HG02759 (cell line): ENCODE data around the gene TMEM178B.

ENCODE experiments used
- ATAC-seq: cut with Tn5 transposase; IDR thresholded peaks from one replicate; pipeline ENCODE4 v1.9.1; 2021; ENCODE audit warnings: mild to moderate bottlenecking, moderate library complexity; ENCODE audit not compliant: unreplicated experiment

The TMEM178B gene

DNA sequence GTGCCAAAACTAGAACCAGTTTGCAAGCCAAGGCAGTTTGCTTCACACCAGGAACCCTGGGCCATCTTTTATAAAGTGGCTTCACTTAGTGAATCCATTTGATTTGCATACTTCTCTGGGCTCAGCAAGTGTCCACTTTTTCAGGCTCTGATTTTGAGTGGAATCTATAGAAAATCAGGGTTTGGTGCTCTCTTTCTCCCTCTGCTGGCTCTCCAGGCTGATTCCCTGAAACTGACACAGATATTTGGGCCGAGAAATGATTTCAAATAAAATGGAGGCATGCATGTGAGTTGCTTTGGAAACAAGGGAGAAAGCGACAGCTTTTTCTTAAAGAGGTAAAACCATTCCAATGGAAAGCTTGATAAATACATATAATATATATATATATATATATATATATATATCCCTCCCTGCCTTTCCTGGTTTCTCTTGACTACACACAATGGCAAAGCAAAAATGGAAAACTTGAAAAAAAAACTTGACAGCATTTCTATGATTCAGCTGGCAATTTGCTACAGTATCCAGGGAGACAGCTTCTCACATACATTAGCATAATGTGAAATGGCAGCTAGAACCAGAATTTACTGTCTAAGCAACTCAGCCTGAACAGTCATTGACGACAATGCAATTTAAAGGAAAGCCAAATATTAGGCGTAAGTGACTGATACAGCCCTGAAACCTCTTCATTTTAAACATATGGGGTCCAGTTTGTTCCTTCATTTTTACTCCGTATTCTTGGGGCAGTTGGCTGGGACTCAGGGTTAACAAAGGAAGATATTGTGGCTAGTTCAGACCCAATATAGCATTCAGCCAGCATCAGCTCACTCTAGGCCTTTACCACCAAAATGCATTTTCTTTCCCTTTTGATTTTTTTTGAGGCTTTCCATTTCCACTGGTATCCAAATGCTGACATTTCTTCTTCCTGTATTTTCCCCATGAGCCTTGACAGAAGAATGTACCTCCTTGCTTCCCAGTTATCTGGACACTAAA lies 188.5 kb downstream of the TMEM178B start:
- ATAC-seq, result no peak

DNA sequence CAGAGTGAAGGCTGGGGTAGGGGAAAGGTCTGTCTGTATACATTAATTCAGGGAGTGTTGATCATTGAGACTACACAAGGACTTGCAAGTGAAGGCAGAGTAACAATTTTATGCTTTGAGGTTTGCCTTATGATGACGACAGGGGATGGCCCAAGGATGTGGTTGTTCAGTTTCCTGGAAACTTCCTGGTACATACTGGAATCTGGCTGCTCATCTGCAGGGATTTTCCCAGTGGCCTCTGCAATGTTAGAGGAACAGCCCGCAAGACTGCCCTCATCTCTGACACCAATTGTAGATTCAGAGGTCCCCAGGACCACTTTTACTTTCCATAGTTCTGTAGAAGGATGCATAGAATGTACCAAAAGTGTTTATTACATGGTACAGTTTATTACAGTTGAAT lies 189.6 kb downstream of the TMEM178B start:
- no peak for ATAC-seq

DNA sequence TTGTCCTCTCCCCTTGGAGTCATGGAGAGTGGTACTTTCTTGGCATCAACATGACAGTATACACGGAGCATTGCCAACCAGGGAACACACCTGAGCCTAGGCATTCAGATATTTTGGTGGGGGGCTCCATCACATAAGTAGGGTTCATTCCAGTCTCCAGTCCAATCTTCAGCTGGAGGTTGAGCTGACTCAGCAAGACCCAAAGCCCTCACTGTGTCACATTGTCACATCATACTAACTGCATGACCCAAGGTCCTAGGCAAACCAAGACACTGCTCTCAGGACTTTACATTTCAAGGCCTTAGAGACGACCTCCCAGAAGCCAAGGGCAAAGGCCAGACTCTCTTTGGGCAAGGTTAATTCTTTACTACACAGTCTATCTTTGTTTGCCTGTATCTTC lies 190.1 kb downstream of the TMEM178B start:
- ATAC-seq, result no peak

DNA sequence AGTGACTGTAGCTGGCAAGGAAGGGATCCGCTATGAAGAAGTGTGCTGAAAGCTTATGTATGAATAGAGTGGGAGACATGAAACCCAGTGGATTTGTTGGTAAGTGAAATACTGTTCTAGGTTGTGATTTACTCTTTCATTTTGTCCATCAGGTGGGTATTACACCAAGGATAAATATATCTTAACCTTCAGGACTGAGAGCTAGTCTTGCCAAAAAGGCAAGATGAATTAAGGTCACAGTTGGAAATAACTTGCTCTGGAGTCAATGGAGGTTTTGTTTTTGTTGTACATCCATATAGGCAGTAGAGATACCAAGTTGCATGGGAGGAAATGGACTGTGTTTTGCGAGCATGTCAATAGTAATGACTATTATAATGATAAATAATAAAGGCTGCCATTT lies 190.6 kb downstream of the TMEM178B start:
- ATAC-seq, result no peak

DNA sequence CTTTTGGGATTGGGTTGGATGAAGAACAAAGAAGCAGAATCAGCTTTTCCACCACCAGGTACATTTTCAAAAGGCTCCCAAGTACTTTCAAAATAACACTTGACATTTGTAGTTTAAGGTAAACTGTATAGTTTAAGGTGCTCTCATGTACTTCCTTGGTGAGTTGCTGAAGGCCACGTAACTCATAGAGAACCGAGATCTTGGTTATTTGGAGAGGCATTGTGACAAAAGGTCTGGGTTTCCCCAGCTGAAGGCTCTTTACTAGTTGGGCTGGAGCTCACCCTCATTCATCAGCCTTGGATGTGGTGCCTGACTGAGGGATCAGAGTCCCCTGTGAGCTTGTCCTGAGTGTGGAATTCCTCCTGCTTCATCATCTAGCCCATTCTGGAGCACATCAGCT lies 191.8 kb downstream of the TMEM178B start:
- ATAC-seq, result no peak

DNA sequence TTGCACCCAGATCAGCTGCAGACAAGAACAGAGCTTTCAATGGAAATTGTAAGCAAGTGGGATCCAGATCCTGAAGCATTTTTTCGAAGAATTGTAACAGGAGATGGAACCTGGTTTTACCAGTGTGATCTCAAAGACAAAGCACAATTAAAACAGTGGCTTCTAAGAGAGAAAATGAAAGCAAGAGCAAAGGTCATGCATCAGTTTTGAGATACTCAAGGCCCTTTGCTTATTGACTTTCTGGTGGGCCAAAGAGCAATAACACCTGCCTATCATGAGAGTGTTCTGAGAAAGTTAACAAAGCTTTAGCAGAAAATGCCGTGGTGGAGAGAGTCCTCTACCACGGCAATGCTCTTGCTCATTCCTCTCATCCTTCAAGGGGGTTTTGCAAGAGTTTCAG lies 194.8 kb downstream of the TMEM178B start:
- ATAC-seq, result no peak

DNA sequence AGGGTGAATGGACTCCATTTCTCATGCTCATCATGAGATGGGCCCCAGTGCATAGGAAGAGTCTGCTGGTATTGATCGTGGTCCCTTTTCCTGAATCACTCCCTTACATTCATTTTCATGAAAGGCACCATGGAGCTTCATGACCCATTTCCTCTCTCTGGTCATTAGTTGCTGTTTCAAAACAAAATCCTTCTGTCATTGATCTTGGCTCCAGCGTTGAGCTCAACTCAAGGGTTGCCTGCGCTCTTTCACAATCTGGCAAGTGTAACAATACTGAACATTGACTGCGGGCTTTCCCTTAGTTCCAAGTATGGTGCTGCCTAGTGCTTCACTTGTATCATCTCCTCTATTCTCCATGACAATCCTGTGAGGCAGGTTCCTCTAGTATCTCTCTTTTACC lies 197.6 kb downstream of the TMEM178B start:
- ATAC-seq, result no peak

DNA sequence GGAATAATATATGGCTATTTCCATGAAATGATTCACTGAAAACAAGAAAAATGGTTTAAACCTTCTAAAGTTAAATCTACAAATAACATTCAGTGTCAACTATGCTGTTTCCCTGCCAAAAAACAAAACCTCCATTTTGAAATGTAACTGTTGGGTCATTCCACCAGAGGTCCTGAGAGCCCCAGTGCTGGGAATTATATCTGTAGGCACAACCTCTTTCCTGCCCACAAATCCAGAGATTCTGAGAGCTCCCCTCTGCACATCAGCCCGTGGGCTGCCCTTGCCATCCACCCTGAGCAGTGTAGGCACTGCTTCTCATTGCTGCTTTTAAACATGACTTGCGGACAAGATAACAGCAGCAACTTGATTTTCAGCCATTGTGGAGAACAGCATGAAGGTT lies 198.6 kb downstream of the TMEM178B start:
- ATAC-seq, result no peak

DNA sequence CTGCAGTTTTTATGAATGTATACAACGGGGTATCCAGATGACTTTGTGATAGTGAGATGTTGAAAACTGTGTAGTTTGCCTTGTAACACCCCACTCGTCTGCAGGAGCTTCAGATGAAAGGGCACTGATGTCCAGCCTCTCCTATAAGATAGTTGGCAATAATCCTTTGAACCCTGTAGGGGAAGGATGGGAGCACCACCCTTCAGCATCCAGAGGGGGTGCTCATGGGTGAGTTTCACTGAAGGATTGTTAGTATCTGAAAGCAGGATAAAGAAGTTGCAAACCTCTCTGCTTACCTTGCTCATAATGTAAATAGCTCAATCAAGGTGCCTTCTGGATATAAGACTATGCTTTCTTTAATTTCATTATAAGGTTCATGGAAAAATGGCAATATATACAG lies 201.5 kb downstream of the TMEM178B start:
- ATAC-seq, result no peak

DNA sequence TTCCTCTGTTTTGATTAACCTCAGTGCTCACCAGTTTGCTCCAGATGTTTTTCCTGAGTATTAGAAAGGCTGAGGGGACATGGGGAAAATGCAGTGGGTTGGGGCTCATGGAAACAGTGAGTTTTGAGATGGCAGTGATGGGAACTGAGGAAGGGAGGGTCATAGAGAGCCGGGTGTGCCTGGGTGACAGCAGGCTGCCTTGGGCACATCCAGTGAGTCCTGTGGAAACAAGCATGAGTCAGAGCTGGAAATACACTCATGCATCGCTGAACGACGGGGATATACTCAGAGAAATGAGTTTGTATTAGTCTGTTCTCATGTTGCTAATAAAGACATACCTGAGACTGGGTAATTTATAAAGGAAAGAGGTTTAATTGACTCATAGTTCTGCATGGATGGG lies 202.2 kb downstream of the TMEM178B start:
- no peak for ATAC-seq

DNA sequence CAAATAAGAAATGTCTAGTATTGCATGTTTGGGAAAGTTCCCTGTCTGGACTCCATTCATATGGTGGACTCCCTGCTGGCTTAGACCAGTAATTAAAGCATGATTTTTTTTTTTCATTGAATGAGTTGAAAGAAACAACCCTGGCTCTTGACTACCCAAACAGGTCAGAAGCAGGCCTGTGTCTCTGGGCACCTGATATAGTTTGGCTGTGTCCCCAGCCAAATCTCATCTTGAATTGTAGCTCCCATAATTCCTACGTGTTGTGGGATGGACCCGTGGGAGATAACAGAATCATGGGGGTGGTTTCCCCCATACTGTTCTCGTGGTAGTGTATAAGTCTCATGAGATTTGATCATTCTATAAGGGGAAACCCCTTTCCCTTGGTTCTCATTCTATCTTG lies 206.2 kb downstream of the TMEM178B start:
- ATAC-seq, result no peak

DNA sequence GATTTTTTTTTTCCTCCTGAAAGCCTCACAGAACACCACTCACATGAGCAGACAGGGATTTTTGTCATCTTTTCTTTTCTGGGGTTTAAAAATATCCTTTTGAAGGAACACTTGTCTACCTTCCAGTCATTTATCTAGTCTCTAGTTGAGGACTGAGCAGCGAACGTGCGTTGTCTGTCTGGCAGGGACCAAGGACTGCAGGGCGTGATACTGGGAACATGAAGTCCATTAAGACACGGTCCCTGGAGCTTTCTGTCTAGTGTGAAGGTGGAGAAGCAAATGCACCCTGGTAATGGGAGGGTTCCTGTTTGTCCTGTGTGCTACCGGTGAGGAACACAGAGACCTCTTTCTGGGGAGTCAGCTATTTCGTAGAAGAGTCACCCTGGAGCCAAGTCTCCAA lies 207.4 kb downstream of the TMEM178B start:
- no peak for ATAC-seq

DNA sequence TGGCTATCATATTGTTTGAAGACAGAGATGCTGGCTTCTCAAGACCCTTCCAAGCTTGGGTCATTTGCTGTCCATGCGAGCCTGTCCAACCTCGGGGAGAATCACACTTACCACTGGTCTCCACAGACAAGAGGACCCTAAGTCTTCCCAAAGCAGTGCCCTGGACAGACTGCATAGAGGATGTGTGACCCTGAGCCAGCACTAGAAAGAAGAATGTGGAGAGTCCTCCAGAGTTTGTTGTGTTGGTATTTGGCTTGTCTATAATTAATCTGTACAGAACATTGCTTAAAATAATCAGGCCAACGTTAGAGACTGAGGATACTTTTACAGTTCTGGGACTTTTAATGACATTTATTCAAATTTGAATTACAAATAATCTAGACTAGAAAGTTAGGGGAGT lies 212.7 kb downstream of the TMEM178B start:
- ATAC-seq, result no peak

DNA sequence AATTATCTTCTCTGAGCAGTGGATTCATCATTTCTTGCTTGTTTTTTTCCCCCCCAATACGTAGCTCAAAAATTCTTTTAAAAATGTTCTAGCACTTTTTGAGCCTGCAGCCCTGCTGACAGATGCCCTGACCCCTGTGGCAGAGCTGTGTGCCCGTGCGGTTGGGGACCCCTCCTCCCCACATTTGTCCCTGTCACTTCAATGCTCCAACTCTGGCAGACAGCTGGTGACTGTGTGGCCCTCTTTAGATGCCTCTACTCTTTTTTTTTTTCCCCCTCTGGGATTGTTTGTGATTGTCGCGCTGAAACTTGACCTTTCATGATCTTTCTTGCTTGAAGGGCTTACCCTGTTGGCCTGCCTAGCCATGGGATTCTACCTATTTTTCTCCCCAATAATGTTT lies 214.1 kb downstream of the TMEM178B start:
- ATAC-seq, result no peak

DNA sequence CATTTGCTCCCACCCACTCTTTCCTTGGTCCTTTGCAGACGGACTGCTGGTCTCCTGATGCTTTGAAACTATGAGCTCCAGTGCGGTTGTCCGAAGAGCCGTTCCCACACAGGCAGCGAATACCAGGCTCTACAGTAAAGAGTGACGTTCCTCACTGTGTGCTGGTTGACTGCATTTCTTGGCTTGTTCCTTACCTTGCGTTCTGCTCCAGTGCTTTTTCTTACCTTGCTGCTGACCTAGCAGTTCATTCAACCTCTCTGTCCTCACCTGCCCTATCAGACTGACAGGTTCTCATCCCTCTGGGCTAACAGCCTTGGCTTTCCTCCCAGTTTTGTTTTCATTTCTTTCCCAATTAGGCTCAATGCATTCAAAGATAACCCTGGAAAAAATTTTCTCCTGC lies 214.8 kb downstream of the TMEM178B start:
- ATAC-seq, result no peak

DNA sequence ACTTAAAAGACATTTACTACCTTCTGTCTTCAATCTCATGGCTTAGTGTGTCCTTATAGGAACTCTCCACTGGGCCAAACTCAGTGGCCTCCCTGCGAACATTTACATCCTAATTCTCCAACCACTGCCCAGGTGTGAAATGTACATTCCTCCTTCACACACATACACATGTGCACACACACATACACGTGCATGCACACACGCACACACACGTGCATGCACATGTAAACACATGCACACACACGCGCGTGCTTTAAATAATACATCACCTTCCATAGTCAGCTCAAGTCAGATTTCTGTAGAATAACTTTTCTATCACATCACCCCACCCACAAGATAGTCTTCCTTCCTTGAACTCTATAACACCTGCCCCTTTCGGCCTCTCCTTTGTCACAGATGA lies 216.5 kb downstream of the TMEM178B start:
- no peak for ATAC-seq

DNA sequence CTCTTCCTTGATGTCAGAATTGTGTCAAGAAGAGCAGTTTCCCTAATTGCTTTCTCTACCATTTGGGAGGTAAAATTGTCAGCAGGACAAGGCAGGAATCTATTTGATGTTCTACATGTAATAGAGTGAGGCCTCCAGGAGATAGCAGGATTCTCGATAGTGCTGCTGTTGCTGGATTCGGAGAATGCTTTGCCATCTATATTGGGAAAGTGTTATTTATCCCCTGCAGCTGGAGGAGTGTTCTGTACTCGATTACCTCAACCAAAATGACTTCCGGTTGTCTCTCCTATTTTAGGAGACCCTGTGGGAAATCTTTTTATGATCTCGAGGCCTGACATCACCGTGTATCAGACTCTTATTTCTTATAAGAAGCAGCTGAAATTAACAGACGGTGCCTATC lies 217.1 kb downstream of the TMEM178B start:
- no peak for ATAC-seq

DNA sequence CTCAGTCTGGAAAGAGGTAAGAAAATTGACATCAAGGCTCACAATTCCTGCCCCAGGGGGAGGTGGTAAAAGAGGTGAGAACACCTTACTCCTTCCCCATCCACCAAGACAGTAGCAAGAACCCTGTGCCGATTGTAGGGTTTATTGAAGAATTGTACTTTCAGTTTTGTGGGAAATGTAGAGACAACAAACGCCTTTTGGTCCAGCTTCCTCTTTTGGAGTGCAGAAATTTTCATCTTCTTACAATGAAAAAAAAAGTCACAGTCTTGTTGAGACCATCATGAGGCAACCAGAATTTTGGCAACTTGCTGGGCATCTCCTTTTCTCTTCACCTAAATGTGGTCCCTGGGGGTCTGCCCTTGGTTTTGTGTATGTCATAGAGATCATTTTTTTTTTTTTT lies 217.7 kb downstream of the TMEM178B start:
- no peak for ATAC-seq

DNA sequence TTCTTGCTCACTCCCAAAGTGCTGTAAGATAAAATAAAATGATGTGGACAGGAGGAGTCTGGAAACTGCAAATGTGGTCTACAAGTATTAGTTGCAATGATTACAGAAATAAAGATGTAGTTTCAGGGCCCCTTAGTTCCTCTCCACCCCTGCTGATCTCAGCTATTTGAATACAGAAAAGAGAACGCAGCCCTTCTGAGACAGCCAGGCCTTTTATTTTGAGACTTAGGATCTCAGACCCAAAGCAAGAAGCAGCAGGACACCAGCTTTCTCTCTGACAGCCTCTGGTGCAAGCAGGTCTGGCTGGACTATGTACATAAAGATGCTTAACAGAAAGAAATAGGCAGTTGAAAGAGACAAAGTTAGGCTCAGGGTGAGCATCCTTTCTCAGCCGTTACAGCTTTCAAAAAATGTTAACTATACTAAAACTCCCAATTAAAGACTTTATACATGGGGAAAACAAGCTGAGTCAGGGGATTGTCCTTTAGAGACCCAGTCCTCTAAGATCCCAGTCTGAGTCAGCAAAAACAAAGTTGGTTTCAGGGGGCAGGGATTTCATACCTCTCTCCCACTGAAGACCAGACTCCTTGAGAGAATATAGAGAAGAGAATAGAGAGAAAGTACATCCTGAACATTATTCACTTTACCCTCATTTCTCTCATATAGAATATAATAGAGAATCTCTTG lies 220.4 kb downstream of the TMEM178B start:
- ATAC-seq, result no peak

DNA sequence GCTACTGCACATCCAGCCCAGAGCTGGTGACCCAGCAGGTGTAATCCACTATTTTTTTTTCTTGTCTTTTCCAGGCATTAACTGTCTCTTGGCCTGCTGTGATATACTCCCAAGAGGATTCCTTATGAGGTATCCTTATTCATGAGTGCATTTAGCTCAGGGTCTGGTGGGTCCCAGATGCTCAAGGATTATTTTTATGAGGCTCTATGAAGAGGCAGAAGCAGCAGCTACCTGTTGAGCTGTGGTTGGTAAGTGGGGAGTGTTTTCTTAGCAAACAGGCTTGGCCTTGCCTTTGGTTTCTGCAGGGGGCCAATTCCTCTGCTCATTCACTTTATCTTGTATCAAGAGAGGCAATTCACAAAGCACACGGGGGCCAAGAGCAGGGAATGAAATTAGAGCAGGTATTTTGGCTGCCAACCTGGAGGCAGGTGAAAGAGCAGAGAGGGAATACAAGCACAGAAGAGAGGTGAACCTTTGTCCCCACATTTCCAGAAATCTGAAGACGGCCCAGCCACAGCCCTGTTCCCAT lies 221.6 kb downstream of the TMEM178B start:
- ATAC-seq, result no peak

DNA sequence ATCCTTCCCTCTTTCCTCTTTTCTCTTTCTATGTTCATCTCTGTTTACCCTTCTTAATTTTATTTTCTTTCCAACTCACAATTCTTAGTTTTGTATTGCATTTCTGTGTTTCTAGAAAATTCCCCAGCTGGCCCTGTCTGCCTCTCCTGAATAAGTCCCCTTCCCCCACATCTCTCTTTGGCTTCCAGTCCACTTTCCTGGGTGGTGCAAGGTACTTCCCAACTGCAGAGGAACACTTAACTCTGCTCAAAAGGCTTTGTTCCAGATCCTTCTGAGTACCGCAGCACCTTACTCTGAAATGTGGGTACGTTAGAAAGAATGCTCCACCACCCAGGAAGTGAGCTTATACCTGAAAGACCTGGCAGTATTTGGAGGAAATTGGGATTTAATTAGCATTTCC lies 227.0 kb downstream of the TMEM178B start:
- no peak for ATAC-seq

DNA sequence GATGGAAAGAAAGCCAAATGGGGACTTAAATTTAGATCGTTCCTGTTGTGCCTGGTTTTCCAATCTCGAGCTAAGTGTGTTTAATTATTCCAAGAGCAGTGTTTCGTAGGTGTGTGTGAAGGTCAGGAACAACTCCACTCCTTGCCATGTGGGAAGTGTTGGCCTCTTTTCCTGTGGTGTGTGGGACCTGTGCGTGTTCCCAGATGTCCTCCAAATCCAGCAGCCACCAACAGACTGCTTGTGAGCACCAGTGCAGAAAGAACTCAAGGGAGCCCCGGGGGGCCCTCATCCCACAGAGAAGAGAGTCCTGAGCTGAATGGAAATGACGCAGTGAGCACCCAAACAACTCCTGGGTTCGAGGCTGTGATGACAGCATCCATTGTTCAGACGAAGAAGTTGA lies 227.7 kb downstream of the TMEM178B start:
- no peak for ATAC-seq
